Measurements from ENCODE around the gene HYOU1. TPM values are rescaled to one million over a fixed set of nuclear protein-coding genes. Genes with fewer than 3 reads are reported as not detected.
"Not testable (repeated sequence)": the region's sequence is repeated elsewhere in the genome, so short reads cannot be mapped to it uniquely, and the experiment has no call there.

Gene HYOU1
- total RNA-seq, 1 experiment from 2014 or later: 117 TPM

DNA sequence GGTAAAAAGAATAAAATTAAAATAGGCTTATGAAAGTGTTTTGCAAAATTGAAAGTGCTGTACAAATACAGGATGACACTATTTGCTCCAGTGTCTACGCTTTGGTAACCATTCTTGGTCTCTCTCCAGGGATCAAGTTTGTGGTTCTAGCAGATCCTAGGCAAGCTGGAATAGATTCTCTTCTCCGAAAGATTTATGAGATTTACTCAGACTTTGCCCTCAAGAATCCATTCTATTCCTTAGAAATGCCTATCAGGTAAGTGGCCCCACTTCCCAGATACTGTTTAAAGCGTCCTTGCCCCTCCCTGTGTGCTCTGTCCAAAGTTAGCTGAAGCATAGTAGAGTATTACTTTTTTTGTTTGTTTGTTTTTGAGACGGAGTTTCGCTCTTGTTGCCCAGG lies 35.4 kb downstream of the HYOU1 start:
- CTCF ChIA-PET: no interaction called here

DNA sequence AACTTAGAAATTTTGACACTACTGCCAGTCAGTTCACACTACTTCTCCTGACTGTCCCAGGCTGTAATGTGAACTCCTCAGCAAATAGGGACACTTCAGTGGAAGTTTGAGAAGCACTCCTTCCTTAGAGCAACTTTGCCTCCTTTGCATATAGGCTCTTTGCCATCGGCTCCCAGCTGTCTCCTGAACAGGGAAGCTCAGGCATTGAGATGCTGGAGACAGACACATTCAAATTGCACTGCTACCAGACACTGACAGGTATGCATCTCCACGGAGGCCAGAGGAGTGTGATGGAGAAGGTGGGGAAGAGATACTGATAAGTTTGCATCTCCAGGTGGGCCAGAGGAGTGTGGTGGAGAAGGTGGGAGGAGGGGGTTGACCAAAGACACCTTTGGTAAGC lies 37.0 kb downstream of the HYOU1 start:
- Histone ChIP-seq H3K4me3 (peak overlapping the region; percentile 98), H2AFZ (no peak overlapping the region), H3K4me1 (replicated peaks; ENCODE audit: insufficient read depth) (peaks cover 43% of the 10 kb centered on the region), H3F3A (ENCODE audit: insufficient read depth, low read depth) (peaks cover 65% of the 10 kb centered on the region), H3K9me2 (ENCODE audit: insufficient read depth) (no peaks in the 10 kb centered on the region), H4K20me1 (ENCODE audit: insufficient read depth) (peaks cover 28% of the 10 kb centered on the region), H3K79me2 (ENCODE audit: low read depth) (peaks cover 66% of the 10 kb centered on the region), H3K9me3 (ENCODE audit: insufficient read depth, low read depth) (no peaks in the 10 kb centered on the region), H3K4me2 (peak overlapping the region; percentile 97), H3K27ac (no peak overlapping the region), H3K36me3 (ENCODE audit: low read depth) (peaks cover 55% of the 10 kb centered on the region), H3K27me3 (ENCODE audit: insufficient read depth, low read depth) (no peaks in the 10 kb centered on the region)
- CTCF ChIA-PET: no interaction called here
- DNase-seq: no peak
- POLR2A ChIA-PET (ENCODE audit: unreplicated experiment): interaction anchor here (0.6 kb wide), 1 partner anchor 106 kb away, joined by 4 read pairs; no protein-coding TSS in a partner anchor
- intact Hi-C loops (cut with micrococcal nuclease; ENCODE audit: unreplicated experiment): loop anchor here (2.0 to 5.0 kb wide), 3 partner anchors 91 to 302 kb away; no protein-coding TSS in a partner anchor
- TF ChIP-seq EZH2 (IDR thresholded peaks at IDR 0.05; ENCODE audit: low read depth): no peak
- TF ChIP-seq, protein P1, sequence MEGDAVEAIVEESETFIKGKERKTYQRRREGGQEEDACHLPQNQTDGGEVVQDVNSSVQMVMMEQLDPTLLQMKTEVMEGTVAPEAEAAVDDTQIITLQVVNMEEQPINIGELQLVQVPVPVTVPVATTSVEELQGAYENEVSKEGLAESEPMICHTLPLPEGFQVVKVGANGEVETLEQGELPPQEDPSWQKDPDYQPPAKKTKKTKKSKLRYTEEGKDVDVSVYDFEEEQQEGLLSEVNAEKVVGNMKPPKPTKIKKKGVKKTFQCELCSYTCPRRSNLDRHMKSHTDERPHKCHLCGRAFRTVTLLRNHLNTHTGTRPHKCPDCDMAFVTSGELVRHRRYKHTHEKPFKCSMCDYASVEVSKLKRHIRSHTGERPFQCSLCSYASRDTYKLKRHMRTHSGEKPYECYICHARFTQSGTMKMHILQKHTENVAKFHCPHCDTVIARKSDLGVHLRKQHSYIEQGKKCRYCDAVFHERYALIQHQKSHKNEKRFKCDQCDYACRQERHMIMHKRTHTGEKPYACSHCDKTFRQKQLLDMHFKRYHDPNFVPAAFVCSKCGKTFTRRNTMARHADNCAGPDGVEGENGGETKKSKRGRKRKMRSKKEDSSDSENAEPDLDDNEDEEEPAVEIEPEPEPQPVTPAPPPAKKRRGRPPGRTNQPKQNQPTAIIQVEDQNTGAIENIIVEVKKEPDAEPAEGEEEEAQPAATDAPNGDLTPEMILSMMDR (conservative IDR thresholded peaks at IDR 0.05): no peak
- BruUV-seq (replicated peaks): no TSS peak

More for the DNA sequence above, 35.4 kb downstream of the HYOU1 start:
- H3K9me2 ChIP-seq (ENCODE audit: insufficient read depth): no peaks in the 10 kb centered on the region
- peaks cover 43% of the 10 kb centered on the region for H3K36me3 ChIP-seq (ENCODE audit: low read depth)
- BruUV-seq (replicated peaks): no TSS peak
- H2AFZ ChIP-seq: no peak overlapping the region
- no peak overlapping the region for H3K4me3 ChIP-seq
- H3F3A ChIP-seq (ENCODE audit: insufficient read depth, low read depth): peaks cover 48% of the 10 kb centered on the region
- intact Hi-C loops (cut with micrococcal nuclease; ENCODE audit: unreplicated experiment): no loop called here
- H3K27ac ChIP-seq: no peak overlapping the region
- peaks cover 29% of the 10 kb centered on the region for H3K4me1 ChIP-seq (replicated peaks; ENCODE audit: insufficient read depth)
- POLR2A ChIA-PET (ENCODE audit: unreplicated experiment): no interaction called here
- no peaks in the 10 kb centered on the region for H3K27me3 ChIP-seq (ENCODE audit: insufficient read depth, low read depth)
- H4K20me1 ChIP-seq (ENCODE audit: insufficient read depth): peaks cover 12% of the 10 kb centered on the region
- no peak for DNase-seq
- H3K4me2 ChIP-seq: no peak overlapping the region
- TF ChIP-seq, protein P1 (conservative IDR thresholded peaks at IDR 0.05): no peak
- TF ChIP-seq EZH2 (IDR thresholded peaks at IDR 0.05; ENCODE audit: low read depth): no peak
- no peaks in the 10 kb centered on the region for H3K9me3 ChIP-seq (ENCODE audit: insufficient read depth, low read depth)
- H3K79me2 ChIP-seq (ENCODE audit: low read depth): peaks cover 50% of the 10 kb centered on the region

- ChIA-PET CTCF (no interaction called here), POLR2A (ENCODE audit: unreplicated experiment) (interaction anchor here (0.7 to 1.2 kb wide), 5 partner anchors 20 to 396 kb away, joined by 3 to 14 read pairs (median 7); no protein-coding TSS in a partner anchor)
- Histone ChIP-seq H3K27ac (peak within 1 kb of the TSS; percentile 78), H3K27me3 (ENCODE audit: insufficient read depth, low read depth) (no peaks in the 10 kb centered on the region), H3K36me3 (ENCODE audit: low read depth) (peaks cover 55% of the 10 kb centered on the region), H3F3A (ENCODE audit: insufficient read depth, low read depth) (peaks cover 68% of the 10 kb centered on the region), H3K9me2 (ENCODE audit: insufficient read depth) (no peaks in the 10 kb centered on the region), H3K4me1 (replicated peaks; ENCODE audit: insufficient read depth) (peaks cover 36% of the 10 kb centered on the region), H3K4me3 (peak within 1 kb of the TSS; percentile 98), H2AFZ (peak within 1 kb of the TSS; percentile 82), H3K9me3 (ENCODE audit: insufficient read depth, low read depth) (no peaks in the 10 kb centered on the region), H3K4me2 (peak within 1 kb of the TSS; percentile 97), H3K79me2 (ENCODE audit: low read depth) (peaks cover 74% of the 10 kb centered on the region), H4K20me1 (ENCODE audit: insufficient read depth) (peaks cover 35% of the 10 kb centered on the region)
- TF ChIP-seq, protein P1 (conservative IDR thresholded peaks at IDR 0.05): no peak
- TF ChIP-seq EZH2 (IDR thresholded peaks at IDR 0.05; ENCODE audit: low read depth): no peak
- intact Hi-C loops (cut with micrococcal nuclease; ENCODE audit: unreplicated experiment): loop anchor here (2.0 to 5.0 kb wide), 3 partner anchors 90 to 304 kb away; no protein-coding TSS in a partner anchor
- no TSS peak for BruUV-seq (replicated peaks)
- peak; percentile 89 to 96 for DNase-seq
These were observed 38.7 kb downstream of the HYOU1 start, which contains the start of the genes RPS25 and TRAPPC4 for GRCh38 chr11:119018074-119018938. Gene RPS25, minus strand, starts transcription at chr11:119018343. Its CDS starts 59 bp downstream, at chr11:119018284. Gene TRAPPC4, plus strand, starts transcription at chr11:119018766. Its CDS starts 30 bp downstream, at chr11:119018796.

GRCh38 chr11:119017377-119017776 lies 39.6 kb downstream of the HYOU1 start:
- DNase-seq; H3K27me3 ChIP-seq (ENCODE audit: insufficient read depth, low read depth); H3K9me3 ChIP-seq (ENCODE audit: insufficient read depth, low read depth); H3K9me2 ChIP-seq (ENCODE audit: insufficient read depth); CTCF ChIA-PET; H2AFZ ChIP-seq: not testable (repeated sequence)
- peaks cover 42% of the 10 kb centered on the region for H4K20me1 ChIP-seq (ENCODE audit: insufficient read depth)
- intact Hi-C loops (cut with micrococcal nuclease; ENCODE audit: unreplicated experiment): loop anchor here (5.0 kb wide), 2 partner anchors 180 to 305 kb away; no protein-coding TSS in a partner anchor
- peaks cover 74% of the 10 kb centered on the region for H3K79me2 ChIP-seq (ENCODE audit: low read depth)
- peak overlapping the region; percentile 78 for H3K27ac ChIP-seq
- H3K36me3 ChIP-seq (ENCODE audit: low read depth): peaks cover 57% of the 10 kb centered on the region
- H3K4me3 ChIP-seq: peak overlapping the region; percentile 98
- peak overlapping the region; percentile 97 for H3K4me2 ChIP-seq
- TSS peak; percentile 75 for BruUV-seq (replicated peaks)
- peaks cover 34% of the 10 kb centered on the region for H3K4me1 ChIP-seq (replicated peaks; ENCODE audit: insufficient read depth)
- POLR2A ChIA-PET (ENCODE audit: unreplicated experiment): interaction anchor here (1.2 kb wide), 1 partner anchor 19 kb away, joined by 14 read pairs; no protein-coding TSS in a partner anchor
- peaks cover 75% of the 10 kb centered on the region for H3F3A ChIP-seq (ENCODE audit: insufficient read depth, low read depth)
